NOMO-1 treated with DMSO at 0.1 percent for 48 hours (cell line): ENCODE measurements around the gene THSD4.
A peak's percentile ranks its signal among the peaks of the same experiment; 100 is the strongest.
"Not testable (repeated sequence)": the region's sequence is repeated elsewhere in the genome, so short reads cannot be mapped to it uniquely, and the experiment has no call there.

Source experiments
- DNase-seq: peaks from one replicate; lab custom pipeline; 2025; ENCODE audit not compliant: unreplicated experiment; lab: John Stamatoyannopoulos, UW

Gene THSD4

GRCh38 chr15:71145648-71146047, 30.4 kb downstream of the THSD4 start:
- no peak for DNase-seq

GRCh38 chr15:71146580-71146982, 31.3 kb downstream of the THSD4 start:
- DNase-seq, result no peak

- DNase-seq, result no peak
Observed at GRCh38 chr15:71148048-71148447, 32.8 kb downstream of the THSD4 start.

- DNase-seq, result no peak
Observed at GRCh38 chr15:71149646-71150557, 34.6 kb downstream of the THSD4 start.

- no peak for DNase-seq
Observed at GRCh38 chr15:71151081-71151480, 35.8 kb downstream of the THSD4 start.

- no peak for DNase-seq
Observed at GRCh38 chr15:71152542-71152941, 37.3 kb downstream of the THSD4 start.

GRCh38 chr15:71153823-71154524, 38.7 kb downstream of the THSD4 start:
- DNase-seq, result no peak

GRCh38 chr15:71154607-71155200, 39.4 kb downstream of the THSD4 start:
- no peak for DNase-seq

GRCh38 chr15:71155534-71155933, 40.3 kb downstream of the THSD4 start:
- DNase-seq, result no peak

GRCh38 chr15:71160976-71161375, 45.7 kb downstream of the THSD4 start:
- DNase-seq, result no peak

GRCh38 chr15:71162309-71162708, 47.0 kb downstream of the THSD4 start:
- DNase-seq, result no peak

- not testable (repeated sequence) for DNase-seq
Observed at GRCh38 chr15:71164606-71165005, 49.3 kb downstream of the THSD4 start.

GRCh38 chr15:71167445-71168165, 52.3 kb downstream of the THSD4 start:
- no peak for DNase-seq

- peak; percentile 23 for DNase-seq
Observed at GRCh38 chr15:71168166-71168834, 53.0 kb downstream of the THSD4 start.

GRCh38 chr15:71170163-71170562, 54.9 kb downstream of the THSD4 start:
- no peak for DNase-seq

GRCh38 chr15:71171195-71171594, 55.9 kb downstream of the THSD4 start:
- no peak for DNase-seq

- DNase-seq, result not testable (repeated sequence)
Observed at GRCh38 chr15:71174360-71174759, 59.1 kb downstream of the THSD4 start.

- no peak for DNase-seq
Observed at GRCh38 chr15:71180986-71181853, 65.9 kb downstream of the THSD4 start.

GRCh38 chr15:71182522-71182921, 67.3 kb downstream of the THSD4 start:
- no peak for DNase-seq

GRCh38 chr15:71183063-71183462, 67.8 kb downstream of the THSD4 start:
- no peak for DNase-seq
